SU-DHL-6 (cell line): ENCODE measurements around the gene ACVR1B.

Experiments used
- H2AFZ ChIP-seq: fragments of 200-600 bp; sonication (generic); 2 replicates; pipeline ENCODE4 v1.6.1; 2014; ENCODE audit warnings: low read depth, mild to moderate bottlenecking, moderate library complexity, mixed read lengths, antibody characterized with exemption, low read length; ENCODE audit not compliant: severe bottlenecking
- H3F3A ChIP-seq: fragments of 200-600 bp; shearing (Covaris generic); 2 replicates; pipeline ENCODE4 v1.6.0; 2016; ENCODE audit warnings: antibody characterized with exemption, mild to moderate bottlenecking; ENCODE audit not compliant: insufficient read depth
- H3K27ac ChIP-seq: fragments of 200-600 bp; sonication (generic); 2 replicates; pipeline ENCODE4 v1.5.1; 2016; ENCODE audit warnings: low read depth, mild to moderate bottlenecking, low read length, moderate library complexity, mixed read lengths
- H3K27me3 ChIP-seq: fragments of 200-600 bp; sonication (generic), shearing (Covaris generic); 2 replicates; pipeline ENCODE4 v1.6.0; 2014; ENCODE audit warnings: mild to moderate bottlenecking, low read length
- H3K36me3 ChIP-seq: fragments of 200-600 bp; sonication (generic); 2 replicates; pipeline ENCODE4 v1.6.1; 2014; ENCODE audit warnings: mild to moderate bottlenecking, low read length, mixed read lengths
- H3K4me2 ChIP-seq: fragments of 300-600, 200-600 bp; shearing (Covaris generic), sonication (generic); 2 replicates; pipeline ENCODE4 v1.6.0; 2014; ENCODE audit warnings: low read length, low read depth, mild to moderate bottlenecking; ENCODE audit not compliant: poor library complexity, severe bottlenecking
- H3K4me3 ChIP-seq: fragments of 200-600 bp; sonication (generic); 2 replicates; pipeline ENCODE4 v1.5.1; 2014; ENCODE audit warnings: antibody characterized with exemption, low read length, mild to moderate bottlenecking, mixed read lengths; ENCODE audit not compliant: insufficient read depth, poor library complexity, severe bottlenecking
- H3K79me2 ChIP-seq: fragments of 200-600 bp; sonication (generic); 2 replicates; pipeline ENCODE4 v1.6.1; 2014; ENCODE audit warnings: mild to moderate bottlenecking, low read length, moderate library complexity; ENCODE audit not compliant: insufficient read depth
- H3K9ac ChIP-seq: fragments of 200-600 bp; sonication (generic); 2 replicates; pipeline ENCODE4 v1.7.0; 2014; ENCODE audit warnings: mild to moderate bottlenecking, low read length
- H3K9me2 ChIP-seq: fragments of 200-600 bp; sonication (generic); replicated peaks from 2 replicates; pipeline ENCODE4 v1.6.1; 2014; ENCODE audit warnings: low read length; ENCODE audit not compliant: insufficient read depth
- H3K9me3 ChIP-seq: fragments of 200-600 bp; sonication (generic); 2 replicates; pipeline ENCODE4 v1.6.1; 2014; ENCODE audit warnings: low read length, mixed read lengths; ENCODE audit not compliant: insufficient read depth
- H4K20me1 ChIP-seq: fragments of 200-600 bp; sonication (generic); 2 replicates; pipeline ENCODE4 v1.6.1; 2014; ENCODE audit warnings: low read depth, mild to moderate bottlenecking, antibody characterized with exemption, low read length, moderate library complexity, mixed read lengths
- CTCF ChIP-seq: fragments of 200-600 bp; sonication (generic); IDR thresholded peaks from one replicate; pipeline ENCODE4 v1.5.1; 2017; ENCODE audit warnings: antibody characterized with exemption, mild to moderate bottlenecking, low read length, moderate library complexity; ENCODE audit not compliant: insufficient read depth, poor library complexity, severe bottlenecking
- EZH2phosphoT487 ChIP-seq: fragments of 200-600 bp; sonication (generic), shearing (Covaris generic); conservative IDR thresholded peaks from 2 replicates; pipeline ENCODE4 v1.6.1; 2018; ENCODE audit warnings: mild to moderate bottlenecking, antibody characterized with exemption, low read length, moderate library complexity, mixed read lengths

Gene ACVR1B

GRCh38 chr12:52005218-52005902 is 53.9 kb downstream of the ACVR1B start:
- Histone ChIP-seq H3K9me2 (no peaks in the 10 kb centered on the region), H3K4me2 (no peak overlapping the region), H3K36me3 (no peaks in the 10 kb centered on the region), H3K79me2 (no peaks in the 10 kb centered on the region), H3F3A (no peaks in the 10 kb centered on the region), H3K4me3 (no peak overlapping the region), H3K9me3 (no peaks in the 10 kb centered on the region), H3K9ac (no peak overlapping the region), H4K20me1 (no peaks in the 10 kb centered on the region), H3K27me3 (no peaks in the 10 kb centered on the region), H3K27ac (no peak overlapping the region), H2AFZ (no peak overlapping the region)
- TF ChIP-seq EZH2phosphoT487 (no peak), CTCF (no peak)

- H3K27me3 ChIP-seq, result no peaks in the 10 kb centered on the region
- H3K4me3 ChIP-seq, result no peak overlapping the region
- H2AFZ ChIP-seq, result no peak overlapping the region
- no peaks in the 10 kb centered on the region for H3K9me3 ChIP-seq
- no peak for TF ChIP-seq EZH2phosphoT487
- no peak for TF ChIP-seq CTCF
- H3K9me2 ChIP-seq, result no peaks in the 10 kb centered on the region
- H3K9ac ChIP-seq, result no peak overlapping the region
- H3K36me3 ChIP-seq, result no peaks in the 10 kb centered on the region
- no peaks in the 10 kb centered on the region for H4K20me1 ChIP-seq
- no peaks in the 10 kb centered on the region for H3F3A ChIP-seq
- no peaks in the 10 kb centered on the region for H3K79me2 ChIP-seq
- no peak overlapping the region for H3K27ac ChIP-seq
- no peak overlapping the region for H3K4me2 ChIP-seq
Observed at GRCh38 chr12:52005903-52006703, 54.6 kb downstream of the ACVR1B start.

GRCh38 chr12:52006726-52007157 is 55.2 kb downstream of the ACVR1B start, which contains the start of gene TAMALIN:
TAMALIN (plus strand) TSS chr12:52006946; CDS start chr12:52007020, 74 bp downstream.
- Histone ChIP-seq H3K4me2 (no peak within 1 kb of the TSS), H3K36me3 (no peaks in the 10 kb centered on the region), H3K9ac (no peak within 1 kb of the TSS), H3F3A (no peaks in the 10 kb centered on the region), H2AFZ (no peak within 1 kb of the TSS), H3K79me2 (no peaks in the 10 kb centered on the region), H4K20me1 (no peaks in the 10 kb centered on the region), H3K4me3 (no peak within 1 kb of the TSS), H3K9me2 (no peaks in the 10 kb centered on the region), H3K27ac (no peak within 1 kb of the TSS), H3K9me3 (no peaks in the 10 kb centered on the region), H3K27me3 (no peaks in the 10 kb centered on the region)
- TF ChIP-seq CTCF (no peak), EZH2phosphoT487 (no peak)
